ENCODE data around the gene SPHK1.

DNA sequence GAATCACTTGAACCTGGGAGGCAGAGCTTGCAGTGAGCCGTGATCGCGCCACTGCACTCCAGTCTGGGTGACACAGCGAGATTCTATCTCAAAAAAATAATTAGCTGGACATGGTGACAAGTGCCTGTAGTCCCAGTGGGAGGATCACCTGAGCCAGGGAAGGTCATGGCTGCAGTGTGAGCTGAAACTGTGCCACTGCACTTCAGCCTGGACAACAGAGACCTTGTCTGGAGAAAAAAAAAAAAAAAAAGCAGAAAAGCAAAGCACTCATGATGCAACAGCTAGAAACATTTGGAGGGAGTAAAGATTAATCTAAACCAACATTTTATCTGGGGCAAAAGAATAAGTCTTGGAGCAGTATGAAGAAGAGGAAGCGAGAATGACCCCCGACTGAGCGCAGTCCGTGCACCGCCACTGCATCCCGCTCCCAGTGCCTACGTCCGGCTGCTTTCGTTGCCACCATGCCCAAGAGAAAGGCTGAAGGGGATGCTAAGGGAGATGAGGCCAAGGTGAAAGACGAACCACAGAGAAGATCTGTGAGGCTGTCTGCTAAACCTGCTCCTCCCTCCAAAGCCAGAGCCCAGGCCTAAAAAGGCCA lies 38.9 kb upstream of the SPHK1 start:
- no peak for TF ChIP-seq POLR2A (IDR thresholded peaks at IDR 0.05)
- no peak for TF ChIP-seq POLR2AphosphoS5 (IDR thresholded peaks at IDR 0.05)
- TF ChIP-seq CTCF (IDR thresholded peaks at IDR 0.05), result no peak
